Upper lobe of left lung (tissue), 4 donors: ENCODE results near the gene SGF29.

ENCODE experiments used
- POLR2A ChIP-seq, 4 donors: fragments of 450-650 bp; IDR thresholded peaks; one replicate each; pipeline ENCODE4 v1.5.1; 2016 to 2017; ENCODE audit warnings: antibody characterized with exemption in 4 of 4, mild to moderate bottlenecking in 2 of 4
- POLR2AphosphoS5 ChIP-seq, 2 donors: sonication (generic); formaldehyde crosslinking; IDR thresholded peaks; one replicate each; pipeline ENCODE4 v1.5.1; 2017; ENCODE audit warnings: antibody characterized with exemption in 2 of 2
- TF ChIP-seq, protein P1 (sequence below), 6 experiments: fragments of 450-650 bp in 4 of 6; fragments of 200-600 bp in 2 of 6; sonication (generic) in 2 of 6; IDR thresholded peaks; one replicate each; pipeline ENCODE4 v1.5.1; 2016 to 2019; ENCODE audit warnings: antibody characterized with exemption in 6 of 6

DNA sequence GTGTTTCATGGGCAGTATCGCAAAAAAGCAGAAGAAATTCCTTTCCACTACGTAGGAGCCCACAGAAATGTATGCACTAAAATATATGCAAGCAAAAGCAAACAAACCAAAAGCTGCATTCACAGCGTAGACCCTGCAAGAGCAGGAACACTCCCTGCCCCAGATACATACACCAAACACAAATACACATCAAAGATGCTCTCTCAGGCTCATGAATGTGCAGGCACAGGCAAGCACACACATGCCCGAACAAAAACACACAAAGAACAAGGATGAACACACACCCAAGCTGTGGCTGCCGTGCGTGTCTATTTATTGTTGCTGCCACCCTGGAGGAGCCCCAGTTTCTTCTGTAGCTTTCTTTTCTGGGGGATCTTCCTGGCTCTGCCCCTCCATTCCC, 16.6 kb upstream of the SGF29 start:
- TF ChIP-seq, protein P1, sequence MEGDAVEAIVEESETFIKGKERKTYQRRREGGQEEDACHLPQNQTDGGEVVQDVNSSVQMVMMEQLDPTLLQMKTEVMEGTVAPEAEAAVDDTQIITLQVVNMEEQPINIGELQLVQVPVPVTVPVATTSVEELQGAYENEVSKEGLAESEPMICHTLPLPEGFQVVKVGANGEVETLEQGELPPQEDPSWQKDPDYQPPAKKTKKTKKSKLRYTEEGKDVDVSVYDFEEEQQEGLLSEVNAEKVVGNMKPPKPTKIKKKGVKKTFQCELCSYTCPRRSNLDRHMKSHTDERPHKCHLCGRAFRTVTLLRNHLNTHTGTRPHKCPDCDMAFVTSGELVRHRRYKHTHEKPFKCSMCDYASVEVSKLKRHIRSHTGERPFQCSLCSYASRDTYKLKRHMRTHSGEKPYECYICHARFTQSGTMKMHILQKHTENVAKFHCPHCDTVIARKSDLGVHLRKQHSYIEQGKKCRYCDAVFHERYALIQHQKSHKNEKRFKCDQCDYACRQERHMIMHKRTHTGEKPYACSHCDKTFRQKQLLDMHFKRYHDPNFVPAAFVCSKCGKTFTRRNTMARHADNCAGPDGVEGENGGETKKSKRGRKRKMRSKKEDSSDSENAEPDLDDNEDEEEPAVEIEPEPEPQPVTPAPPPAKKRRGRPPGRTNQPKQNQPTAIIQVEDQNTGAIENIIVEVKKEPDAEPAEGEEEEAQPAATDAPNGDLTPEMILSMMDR (IDR thresholded peaks at IDR 0.05): no peak
- no peak for TF ChIP-seq POLR2AphosphoS5 (IDR thresholded peaks at IDR 0.05)
- no peak for TF ChIP-seq POLR2A (IDR thresholded peaks at IDR 0.05)
